GM23338 (cell line): Measurements from ENCODE around the gene RFC2. TPM values are rescaled to one million over a fixed set of nuclear protein-coding genes. Genes with fewer than 3 reads are reported as not detected.
"Not testable (repeated sequence)": the region's sequence is repeated elsewhere in the genome, so short reads cannot be mapped to it uniquely, and the experiment has no call there.

Source experiments
- ATAC-seq: fragments of 200-7000 bp; cut with Tn5 transposase; 3 replicates; pipeline ENCODE4 v1.9.1; 2020
- DNase-seq: peaks from one replicate; pipeline ENCODE4 v3.0.0-alpha.2; 2015; ENCODE audit warnings: low spot score
- H2AFZ ChIP-seq: fragments of 200-600 bp; sonication (generic); 2 replicates; pipeline ENCODE4 v1.8.0; 2016; ENCODE audit warnings: antibody characterized with exemption, mild to moderate bottlenecking, moderate library complexity
- H3F3A ChIP-seq: fragments of 200-600 bp; sonication (generic); replicated peaks from 2 replicates; pipeline ENCODE4 v1.8.0; 2017; ENCODE audit warnings: antibody characterized with exemption, mixed run types, low read depth
- H3K27ac ChIP-seq: fragments of 200-600 bp; sonication (generic); 2 replicates; pipeline ENCODE4 v1.6.1; 2016; ENCODE audit warnings: low read depth
- H3K27me3 ChIP-seq: fragments of 200-600 bp; sonication (generic); 2 replicates; pipeline ENCODE4 v1.8.0; 2016; ENCODE audit warnings: mild to moderate bottlenecking, mixed run types, moderate library complexity; ENCODE audit not compliant: insufficient read depth
- H3K36me3 ChIP-seq: fragments of 200-600 bp; sonication (generic); 2 replicates; pipeline ENCODE4 v1.8.0; 2016; ENCODE audit warnings: mild to moderate bottlenecking; ENCODE audit not compliant: insufficient read depth
- H3K4me1 ChIP-seq: fragments of 200-600 bp; sonication (generic); 2 replicates; pipeline ENCODE4 v1.8.0; 2016; ENCODE audit warnings: mild to moderate bottlenecking, moderate library complexity; ENCODE audit not compliant: insufficient read depth
- H3K4me2 ChIP-seq: fragments of 200-600 bp; sonication (generic); 2 replicates; pipeline ENCODE4 v1.7.1; 2017; ENCODE audit warnings: mixed run types
- H3K4me3 ChIP-seq: fragments of 200-600 bp; sonication (generic); 2 replicates; pipeline ENCODE4 v1.6.1; 2016; ENCODE audit warnings: mixed run types
- H3K79me2 ChIP-seq: fragments of 200-600 bp; sonication (generic); replicated peaks from 2 replicates; pipeline ENCODE4 v1.8.0; 2017; ENCODE audit warnings: mild to moderate bottlenecking; ENCODE audit not compliant: insufficient read depth
- H3K9me2 ChIP-seq: fragments of 200-600 bp; sonication (generic); 2 replicates; pipeline ENCODE4 v1.8.0; 2017; ENCODE audit not compliant: insufficient read depth
- H4K20me1 ChIP-seq: fragments of 200-600 bp; sonication (generic); replicated peaks from 2 replicates; pipeline ENCODE4 v1.8.0; 2017; ENCODE audit warnings: mild to moderate bottlenecking; ENCODE audit not compliant: insufficient read depth
- H3K27ac Mint-ChIP-seq: 2 replicates; pipeline ENCODE4 v1.8.0; 2020; ENCODE audit warnings: inconsistent platforms, mild to moderate bottlenecking, moderate library complexity, mixed read lengths
- H3K27me3 Mint-ChIP-seq: 3 replicates; pipeline ENCODE4 v1.8.0; 2022; ENCODE audit warnings: low read depth, mild to moderate bottlenecking, moderate library complexity, mixed read lengths, inconsistent platforms; ENCODE audit not compliant: insufficient read depth, poor library complexity
- H3K36me3 Mint-ChIP-seq: 3 replicates; pipeline ENCODE4 v1.8.0; 2021; ENCODE audit warnings: low read depth, mild to moderate bottlenecking, inconsistent platforms, moderate library complexity, mixed read lengths
- H3K4me1 Mint-ChIP-seq: 3 replicates; pipeline ENCODE4 v1.8.0; 2020; ENCODE audit warnings: mild to moderate bottlenecking, inconsistent platforms, mixed read lengths
- H3K4me3 Mint-ChIP-seq: 3 replicates; pipeline ENCODE4 v1.8.0; 2021; ENCODE audit warnings: moderate library complexity, mild to moderate bottlenecking, inconsistent platforms, mixed read lengths
- H3K9me3 Mint-ChIP-seq: 3 replicates; pipeline ENCODE4 v1.8.0; 2020; ENCODE audit warnings: moderate library complexity, mild to moderate bottlenecking, inconsistent platforms, mixed read lengths
- CREB1 ChIP-seq: fragments of 250-450 bp; sonication (Bioruptor Pico); IDR thresholded peaks from 2 replicates; pipeline ENCODE4 v1.5.0; 2020; ENCODE audit warnings: low read depth, mild to moderate bottlenecking, moderate library complexity
- CTCF ChIP-seq, 2 experiments: fragments of 200-600 bp in 1 of 2; sonication (generic) in 1 of 2; conservative IDR thresholded peaks; 2 replicates each; pipeline versions ENCODE4 v1.5.1 to v1.6.1; 2016 to 2017; ENCODE audit warnings: antibody characterized with exemption in 2 of 2, low read depth in 2 of 2, mild to moderate bottlenecking in 2 of 2, moderate library complexity in 1 of 2
- EZH2 ChIP-seq: fragments of 200-600 bp; sonication (generic); IDR thresholded peaks from one replicate; pipeline ENCODE4 v1.8.0; 2017; ENCODE audit warnings: antibody characterized with exemption, mild to moderate bottlenecking, low read depth; ENCODE audit not compliant: unreplicated experiment
- NANOG ChIP-seq: IDR thresholded peaks from 2 replicates; pipeline ENCODE4 v1.6.1; 2016; ENCODE audit warnings: antibody characterized with exemption, borderline replicate concordance
- ZNF114 ChIP-seq: fragments of 250-450 bp; sonication (Bioruptor Pico); IDR thresholded peaks from 2 replicates; pipeline ENCODE4 v1.5.0; 2020; ENCODE audit warnings: mild to moderate bottlenecking, moderate library complexity
- ZNF331 ChIP-seq: fragments of 250-450 bp; sonication (Bioruptor Pico); IDR thresholded peaks from 2 replicates; pipeline ENCODE4 v1.5.0; 2020; ENCODE audit warnings: low read depth, mild to moderate bottlenecking, moderate library complexity
- ZNF462 ChIP-seq: fragments of 250-450 bp; sonication (Bioruptor Pico); IDR thresholded peaks from 2 replicates; pipeline ENCODE4 v1.5.0; 2020; ENCODE audit warnings: mild to moderate bottlenecking, moderate library complexity
- polyA plus RNA-seq: library from polyadenylated mRNA; unstranded; fragments of >200 nt; fragmentation: Nextera tagmentation; extraction: Ambion mirVana; gene quantifications from 2 replicates; pipeline ENCODE4 v1.2.1, GENCODE V29; 2016
- total RNA-seq: library from RNA; depleted of rRNA; stranded (reverse); fragments of >200 nt; shearing (Covaris generic); gene quantifications from 2 replicates; pipeline ENCODE4 v1.2.3, GENCODE V29; 2014

RFC2 gene
- total and polyA plus RNA-seq, 2 experiments from 2014 or later: 56.4 to 75.2 TPM

DNA sequence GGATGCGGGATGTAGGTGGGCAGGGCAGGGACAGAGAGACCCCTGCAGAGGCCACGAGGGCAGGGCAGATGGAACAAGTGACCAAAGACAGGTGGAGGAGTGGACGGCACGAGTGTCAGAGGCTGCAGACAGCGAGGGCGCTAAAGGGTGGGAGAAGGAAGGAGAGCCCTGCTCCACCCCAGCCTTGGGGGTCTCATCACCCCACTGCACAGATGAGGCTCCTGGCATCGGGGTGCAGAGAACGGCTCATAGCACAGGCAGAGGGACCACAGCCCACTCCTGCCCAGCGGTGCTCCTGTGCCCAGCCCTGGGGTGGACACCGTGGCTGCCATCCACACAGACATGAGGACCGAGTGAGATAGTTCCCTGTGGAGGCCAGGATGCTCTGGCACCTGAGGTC is 46.6 kb downstream of the RFC2 start (continued):
- TF ChIP-seq NANOG (no peak), ZNF114 (CRISPR knock-in tag) (no peak), CREB1 (no peak)

GRCh38 chr7:74206589-74207120 is 47.5 kb downstream of the RFC2 start:
- no peaks in the 10 kb centered on the region for H3K79me2 ChIP-seq
- Mint-ChIP-seq H3K4me1 (no peaks in the 10 kb centered on the region), H3K4me3 (no peak overlapping the region), H3K27ac (no peak overlapping the region), H3K9me3 (no peaks in the 10 kb centered on the region), H3K36me3 (no peaks in the 10 kb centered on the region), H3K27me3 (peaks cover 18% of the 10 kb centered on the region)
- no peaks in the 10 kb centered on the region for H4K20me1 ChIP-seq
- H3K9me2 ChIP-seq: no peaks in the 10 kb centered on the region
- H3K27ac ChIP-seq: no peak overlapping the region
- H3F3A ChIP-seq: 0 out of 2 replicates have a peak, but pooled peaks cover 9% of the 10 kb centered on the region
- peak; percentile 91 for ATAC-seq
- no peaks in the 10 kb centered on the region for H3K27me3 ChIP-seq
- H3K36me3 ChIP-seq: no peaks in the 10 kb centered on the region
- no peak overlapping the region for H3K4me2 ChIP-seq
- 0 out of 2 replicates have a peak overlapping the region, but pooled peaks have one; percentile 72 for H2AFZ ChIP-seq
- H3K4me1 ChIP-seq: no peaks in the 10 kb centered on the region
- DNase-seq: peak; percentile 89
- TF ChIP-seq CTCF (conservative IDR thresholded peaks at IDR 0.05; ENCODE audit: low read depth in 2 of 2): peak; percentile 94 to 97
- no peak for TF ChIP-seq ZNF331 (CRISPR knock-in tag)
- no peak overlapping the region for H3K4me3 ChIP-seq

GRCh38 chr7:74206052-74206451 is 48.1 kb downstream of the RFC2 start:
- H3K79me2 ChIP-seq, H2AFZ ChIP-seq, ATAC-seq, H3K9me2 ChIP-seq, H3K9me3 Mint-ChIP-seq, H3K27ac ChIP-seq, H3K4me1 Mint-ChIP-seq, H3K4me3 Mint-ChIP-seq, H4K20me1 ChIP-seq, H3K27ac Mint-ChIP-seq, H3K4me2 ChIP-seq, DNase-seq, H3K4me3 ChIP-seq, H3K27me3 ChIP-seq, H3K36me3 ChIP-seq, H3F3A ChIP-seq, H3K4me1 ChIP-seq, H3K36me3 Mint-ChIP-seq: not testable (repeated sequence)
- H3K27me3 Mint-ChIP-seq: peaks cover 18% of the 10 kb centered on the region

GRCh38 chr7:74203956-74204618 is 50.1 kb downstream of the RFC2 start:
- H3K27me3 Mint-ChIP-seq: peaks cover 18% of the 10 kb centered on the region
- no peaks in the 10 kb centered on the region for H3K9me2 ChIP-seq
- H3K9me3 Mint-ChIP-seq: no peaks in the 10 kb centered on the region
- H3K36me3 ChIP-seq: no peaks in the 10 kb centered on the region
- H3F3A ChIP-seq: peaks cover 13% of the 10 kb centered on the region
- no peak overlapping the region for H3K4me3 Mint-ChIP-seq
- H3K79me2 ChIP-seq: no peaks in the 10 kb centered on the region
- H3K4me3 ChIP-seq: no peak overlapping the region
- no peak overlapping the region for H3K27ac Mint-ChIP-seq
- H4K20me1 ChIP-seq: no peaks in the 10 kb centered on the region; the same call in 1 of the 2 replicates
- ATAC-seq (no peak), DNase-seq (no peak)
- H3K36me3 Mint-ChIP-seq: no peaks in the 10 kb centered on the region
- no peak overlapping the region for H3K4me2 ChIP-seq
- H3K4me1 Mint-ChIP-seq: peaks cover 4% of the 10 kb centered on the region; the same call in 2 of the 3 replicates
- no peak overlapping the region for H2AFZ ChIP-seq
- no peaks in the 10 kb centered on the region for H3K27me3 ChIP-seq
- H3K27ac ChIP-seq: no peak overlapping the region
- H3K4me1 ChIP-seq: no peaks in the 10 kb centered on the region
- TF ChIP-seq ZNF462 (CRISPR knock-in tag): no peak
- TF ChIP-seq EZH2: no peak
